GM19043 (cell line): Measurements from ENCODE around the gene MKX.
A peak's percentile ranks its signal among the peaks of the same experiment; 100 is the strongest.

Experiments used
- ATAC-seq: cut with Tn5 transposase; IDR thresholded peaks from one replicate; pipeline ENCODE4 v1.9.1; 2021; ENCODE audit warnings: low read depth; ENCODE audit not compliant: unreplicated experiment

Gene MKX

GRCh38 chr10:27743012-27743876 is 2.4 kb downstream of the MKX start:
- ATAC-seq, result no peak

GRCh38 chr10:27742195-27743011 is 3.2 kb downstream of the MKX start:
- ATAC-seq, result peak; percentile 95

- ATAC-seq, result no peak
Observed at GRCh38 chr10:27741173-27742091, 4.2 kb downstream of the MKX start.

GRCh38 chr10:27736396-27736795 is 9.2 kb downstream of the MKX start:
- no peak for ATAC-seq

- no peak for ATAC-seq
Observed at GRCh38 chr10:27730041-27730440, 15.6 kb downstream of the MKX start.

GRCh38 chr10:27728338-27728737 is 17.3 kb downstream of the MKX start:
- ATAC-seq, result no peak

GRCh38 chr10:27724287-27724686 is 21.3 kb downstream of the MKX start:
- no peak for ATAC-seq

- no peak for ATAC-seq
Observed at GRCh38 chr10:27723436-27723835, 22.2 kb downstream of the MKX start.

- no peak for ATAC-seq
Observed at GRCh38 chr10:27720529-27720928, 25.1 kb downstream of the MKX start.

GRCh38 chr10:27719052-27719451 is 26.6 kb downstream of the MKX start:
- no peak for ATAC-seq

- ATAC-seq, result no peak
Observed at GRCh38 chr10:27717861-27718260, 27.8 kb downstream of the MKX start.

- no peak for ATAC-seq
Observed at GRCh38 chr10:27717224-27717623, 28.4 kb downstream of the MKX start.

GRCh38 chr10:27716521-27716920 is 29.1 kb downstream of the MKX start:
- ATAC-seq, result no peak

GRCh38 chr10:27715505-27715904 is 30.1 kb downstream of the MKX start:
- no peak for ATAC-seq

- no peak for ATAC-seq
Observed at GRCh38 chr10:27714349-27714748, 31.3 kb downstream of the MKX start.

- no peak for ATAC-seq
Observed at GRCh38 chr10:27713941-27714340, 31.7 kb downstream of the MKX start.

GRCh38 chr10:27710014-27710413 is 35.6 kb downstream of the MKX start:
- no peak for ATAC-seq

GRCh38 chr10:27709304-27709703 is 36.3 kb downstream of the MKX start:
- ATAC-seq, result no peak

GRCh38 chr10:27701938-27702537 is 43.6 kb downstream of the MKX start:
- no peak for ATAC-seq

GRCh38 chr10:27699776-27700175 is 45.8 kb downstream of the MKX start:
- ATAC-seq, result no peak
